Trophoblast cell (in vitro differentiated cells and primary cell): ENCODE data around the gene GALNT9.
A peak's percentile ranks its signal among the peaks of the same experiment; 100 is the strongest.

Source experiments
- DNase-seq, 2 donors: peaks; one replicate each; pipeline ENCODE4 v3.0.0-alpha.2; 2016
- H2AFZ ChIP-seq: 2 replicates; pipeline ENCODE4 v1.6.1; 2013; ENCODE audit warnings: low read length, moderate library complexity, mild to moderate bottlenecking; ENCODE audit not compliant: insufficient read depth, poor library complexity
- H2AK5ac ChIP-seq: 2 replicates; pipeline ENCODE4 v1.6.1; 2013; ENCODE audit warnings: mild to moderate bottlenecking, low read length
- H2BK120ac ChIP-seq: 2 replicates; pipeline ENCODE4 v1.6.1; 2013; ENCODE audit warnings: low read length, mild to moderate bottlenecking, moderate library complexity; ENCODE audit not compliant: insufficient read depth, poor library complexity
- H2BK12ac ChIP-seq: 2 replicates; pipeline ENCODE4 v1.6.1; 2013; ENCODE audit warnings: mild to moderate bottlenecking, low read length, moderate library complexity
- H2BK5ac ChIP-seq: 2 replicates; pipeline ENCODE4 v1.6.1; 2013; ENCODE audit warnings: low read length, low read depth, moderate library complexity, mild to moderate bottlenecking; ENCODE audit not compliant: poor library complexity
- H3K14ac ChIP-seq: 2 replicates; pipeline ENCODE4 v1.6.1; 2013; ENCODE audit warnings: mild to moderate bottlenecking, low read length
- H3K18ac ChIP-seq: 2 replicates; pipeline ENCODE4 v1.6.1; 2013; ENCODE audit warnings: mild to moderate bottlenecking, low read length
- H3K23ac ChIP-seq: 2 replicates; pipeline ENCODE4 v1.6.1; 2013; ENCODE audit warnings: low read length
- H3K27ac ChIP-seq: 2 replicates; pipeline ENCODE4 v1.5.1; 2013; ENCODE audit warnings: low read depth, mild to moderate bottlenecking, inconsistent platforms, low read length, moderate library complexity
- H3K27me3 ChIP-seq: 2 replicates; pipeline ENCODE4 v1.6.1; 2013; ENCODE audit warnings: inconsistent platforms, mild to moderate bottlenecking, low read length, moderate library complexity; ENCODE audit not compliant: insufficient read depth
- H3K36me3 ChIP-seq, 2 experiments: 1 replicate in 1 of 2; 2 replicates in 1 of 2; pipeline ENCODE4 v1.6.1; 2013; ENCODE audit warnings: low read length in 2 of 2, mild to moderate bottlenecking in 2 of 2, moderate library complexity in 1 of 2; ENCODE audit not compliant: insufficient read depth in 2 of 2, control insufficient read depth in 1 of 2
- H3K4ac ChIP-seq: 2 replicates; pipeline ENCODE4 v1.6.1; 2013; ENCODE audit warnings: low read depth, mild to moderate bottlenecking, low read length, moderate library complexity
- H3K4me1 ChIP-seq, 2 experiments: 1 replicate in 1 of 2; 2 replicates in 1 of 2; pipeline ENCODE4 v1.6.1; 2013; ENCODE audit warnings: low read length in 2 of 2, mild to moderate bottlenecking in 2 of 2, moderate library complexity in 1 of 2; ENCODE audit not compliant: insufficient read depth in 2 of 2, control insufficient read depth in 1 of 2
- H3K4me2 ChIP-seq: 2 replicates; pipeline ENCODE4 v1.6.1; 2013; ENCODE audit warnings: inconsistent platforms, mild to moderate bottlenecking, low read length, moderate library complexity
- H3K4me3 ChIP-seq: 2 replicates; pipeline ENCODE4 v1.5.1; 2013; ENCODE audit warnings: mild to moderate bottlenecking, low read depth, low read length, inconsistent platforms
- H3K79me1 ChIP-seq: one replicate; pipeline ENCODE4 v1.6.1; 2013; ENCODE audit warnings: low read length
- H3K79me2 ChIP-seq: 2 replicates; pipeline ENCODE4 v1.6.1; 2013; ENCODE audit warnings: low read length, mild to moderate bottlenecking; ENCODE audit not compliant: control insufficient read depth, insufficient read depth, poor library complexity
- H3K9ac ChIP-seq: 2 replicates; pipeline ENCODE4 v1.6.1; 2013; ENCODE audit warnings: mild to moderate bottlenecking, low read length
- H3K9me3 ChIP-seq: 2 replicates; pipeline ENCODE4 v1.6.1; 2013; ENCODE audit warnings: low read depth, mild to moderate bottlenecking, control low read depth, inconsistent platforms, low read length; ENCODE audit not compliant: insufficient read depth
- H4K12ac ChIP-seq: 2 replicates; pipeline ENCODE4 v1.6.1; 2013; ENCODE audit warnings: low read depth, mild to moderate bottlenecking, low read length, moderate library complexity
- H4K8ac ChIP-seq: 2 replicates; pipeline ENCODE4 v1.6.1; 2013; ENCODE audit warnings: low read depth, mild to moderate bottlenecking, low read length, moderate library complexity
- H4K91ac ChIP-seq: one replicate; pipeline ENCODE4 v1.6.1; 2013; ENCODE audit warnings: low read depth, mild to moderate bottlenecking, low read length, moderate library complexity
- WGBS: extraction: QIAGEN DNeasy Blood & Tissue Kit; methylation state at CpG from one replicate; pipeline ENCODE4 v1.1.7; 2013; ENCODE audit warnings: missing lambda C conversion rate; ENCODE audit not compliant: insufficient read length, insufficient coverage; ENCODE audit errors: extremely low coverage; 5-methylcytosine and 5-hydroxymethylcytosine counted together

Gene GALNT9

DNA sequence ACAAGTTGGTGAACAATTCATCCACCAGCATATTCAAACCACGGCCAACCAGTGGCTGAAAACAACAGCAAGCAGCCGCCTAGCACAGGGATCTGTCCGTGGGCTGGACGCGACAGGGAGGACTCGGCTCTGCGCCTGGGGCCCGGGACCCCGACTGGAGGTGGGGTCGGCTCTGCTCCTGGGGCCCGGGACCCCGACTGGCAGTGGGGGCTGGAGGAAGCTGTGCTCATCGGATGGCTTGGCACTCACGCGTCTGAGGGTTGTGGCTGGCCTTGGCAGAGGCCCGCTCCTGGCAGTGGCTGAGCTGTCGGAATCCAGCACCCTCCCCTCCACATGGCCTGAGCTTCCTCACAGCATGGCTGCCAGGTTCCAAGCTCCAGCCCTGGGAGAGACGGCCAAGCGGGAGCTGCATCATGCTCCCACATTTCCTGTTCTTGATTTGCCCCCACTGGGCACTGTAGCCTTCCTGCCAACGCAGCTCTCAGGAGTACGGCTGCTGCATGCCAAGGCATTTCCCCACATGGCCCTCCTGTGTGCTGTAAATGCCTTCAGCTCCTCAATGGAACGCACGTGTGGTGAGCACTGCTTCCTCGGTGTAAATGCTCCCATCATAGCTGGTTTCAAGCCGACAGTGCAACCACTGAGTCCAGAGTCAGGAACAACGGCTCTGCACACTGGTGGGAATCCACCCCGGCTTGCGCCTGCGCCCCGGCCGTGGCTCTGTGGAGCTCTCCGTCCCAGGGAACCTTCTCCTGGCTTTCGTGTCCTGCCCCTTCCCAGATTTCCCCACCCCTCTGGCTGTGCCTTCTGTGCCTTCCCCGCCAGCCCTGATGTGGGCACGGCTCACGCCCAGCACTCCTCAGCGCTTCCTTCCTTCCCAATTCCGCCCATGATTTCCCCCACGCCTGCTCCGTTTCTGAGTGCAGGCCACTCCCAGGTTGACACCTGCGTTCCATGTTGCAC, 7.3 kb upstream of the GALNT9 start:
- peaks cover 14% of the 10 kb centered on the region for H3K9me3 ChIP-seq
- no peaks in the 10 kb centered on the region for H3K4me1 ChIP-seq
- no peak overlapping the region for H3K9ac ChIP-seq
- no peak overlapping the region for H3K18ac ChIP-seq
- no peak overlapping the region for H4K91ac ChIP-seq
- H3K4me2 ChIP-seq = no peak overlapping the region
- no peak overlapping the region for H2AFZ ChIP-seq
- no peak overlapping the region for H2BK5ac ChIP-seq
- no peak for DNase-seq
- H4K8ac ChIP-seq = no peak overlapping the region
- no peaks in the 10 kb centered on the region for H3K36me3 ChIP-seq
- no peak overlapping the region for H3K4ac ChIP-seq
- H3K23ac ChIP-seq = no peak overlapping the region
- no peak overlapping the region for H2BK120ac ChIP-seq
- WGBS = no CpG with 5 or more reads among the region's 41 CpGs
- H3K79me1 ChIP-seq = no peaks in the 10 kb centered on the region
- H2BK12ac ChIP-seq = no peak overlapping the region
- H3K14ac ChIP-seq = no peak overlapping the region
- H3K27me3 ChIP-seq = no peaks in the 10 kb centered on the region
- H2AK5ac ChIP-seq = no peak overlapping the region
- no peak overlapping the region for H3K27ac ChIP-seq
- no peak overlapping the region for H4K12ac ChIP-seq
- H3K79me2 ChIP-seq = no peaks in the 10 kb centered on the region
- no peak overlapping the region for H3K4me3 ChIP-seq

DNA sequence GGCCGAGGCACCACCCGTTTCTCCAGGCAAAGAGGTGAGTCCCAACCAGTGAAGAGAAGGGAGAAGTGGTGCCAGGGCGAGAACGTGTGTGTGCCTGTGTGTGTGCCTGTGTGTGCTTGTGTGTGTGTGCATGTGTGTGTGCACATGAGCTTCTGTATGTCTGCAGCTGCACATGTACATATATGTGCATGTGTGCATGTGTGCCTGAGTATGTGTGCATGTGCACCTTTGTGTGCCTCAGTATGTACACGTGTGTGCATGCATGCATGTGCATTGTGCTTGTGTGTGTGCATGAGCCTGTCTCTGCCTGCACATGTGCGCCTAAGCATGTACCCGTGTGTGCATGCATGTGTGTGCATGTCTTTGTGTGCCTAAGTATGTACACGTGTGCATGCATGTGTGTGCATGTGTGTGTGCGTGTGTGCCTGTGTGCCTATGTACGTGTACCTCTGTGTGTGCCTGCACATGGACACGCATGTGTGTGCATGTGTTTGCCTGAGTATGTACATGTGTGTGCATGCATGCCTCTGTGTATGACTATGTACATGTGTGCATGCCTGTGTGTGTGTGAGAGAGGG, 5.9 kb upstream of the GALNT9 start:
- H3K27me3 ChIP-seq = peaks cover 4% of the 10 kb centered on the region
- no peaks in the 10 kb centered on the region for H3K36me3 ChIP-seq
- no peak overlapping the region for H3K14ac ChIP-seq
- no peaks in the 10 kb centered on the region for H3K79me1 ChIP-seq
- no peaks in the 10 kb centered on the region for H3K79me2 ChIP-seq
- no peak overlapping the region for H4K8ac ChIP-seq
- H2BK5ac ChIP-seq = no peak overlapping the region
- H3K9ac ChIP-seq = no peak overlapping the region
- no peak overlapping the region for H3K23ac ChIP-seq
- H3K4me1 ChIP-seq = no peaks in the 10 kb centered on the region
- peak overlapping the region; percentile 3 for H3K4me3 ChIP-seq
- no peak overlapping the region for H2AFZ ChIP-seq
- no peak overlapping the region for H4K12ac ChIP-seq
- no peak overlapping the region for H2AK5ac ChIP-seq
- H4K91ac ChIP-seq = no peak overlapping the region
- no peak overlapping the region for H3K4ac ChIP-seq
- no peak overlapping the region for H3K18ac ChIP-seq
- no peak overlapping the region for H2BK120ac ChIP-seq
- no peak overlapping the region for H2BK12ac ChIP-seq
- DNase-seq = no peak
- peaks cover 18% of the 10 kb centered on the region for H3K9me3 ChIP-seq
- no peak overlapping the region for H3K4me2 ChIP-seq
- no peak overlapping the region for H3K27ac ChIP-seq
- WGBS = no CpG with 5 or more reads among the region's 11 CpGs

DNA sequence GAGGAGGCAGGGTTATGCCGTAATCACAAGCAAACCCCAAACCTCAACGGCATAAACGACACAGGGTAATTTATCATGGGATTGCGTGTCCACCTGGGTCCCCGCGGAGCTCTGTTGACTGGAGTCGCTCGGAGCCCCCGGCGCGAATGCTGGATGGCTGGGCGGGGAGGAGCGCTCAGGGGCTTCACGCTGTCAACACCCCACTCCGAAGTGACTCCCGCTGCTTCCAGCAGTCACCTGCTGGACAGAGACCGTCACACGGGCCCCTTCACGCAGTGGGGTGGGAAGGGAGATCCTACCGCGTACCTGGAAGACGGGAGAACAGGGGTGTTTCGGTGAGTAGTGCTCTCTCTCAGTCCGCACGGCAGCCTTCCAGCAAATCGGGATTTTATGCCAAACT, 4.4 kb upstream of the GALNT9 start:
- Histone ChIP-seq H3K4me2 (no peak overlapping the region), H3K14ac (no peak overlapping the region), H2BK5ac (no peak overlapping the region), H3K4me3 (no peak overlapping the region), H4K91ac (no peak overlapping the region), H3K9me3 (peaks cover 18% of the 10 kb centered on the region), H2BK120ac (no peak overlapping the region), H2AFZ (no peak overlapping the region), H3K27ac (no peak overlapping the region), H3K23ac (no peak overlapping the region), H4K12ac (no peak overlapping the region), H3K79me1 (no peaks in the 10 kb centered on the region), H3K4me1 (no peaks in the 10 kb centered on the region), H3K79me2 (no peaks in the 10 kb centered on the region), H3K9ac (no peak overlapping the region), H3K27me3 (peaks cover 15% of the 10 kb centered on the region), H3K4ac (no peak overlapping the region), H2BK12ac (no peak overlapping the region), H3K36me3 (no peaks in the 10 kb centered on the region), H3K18ac (no peak overlapping the region), H2AK5ac (no peak overlapping the region), H4K8ac (no peak overlapping the region)
- DNase-seq = no peak
- WGBS = no CpG with 5 or more reads among the region's 26 CpGs

DNA sequence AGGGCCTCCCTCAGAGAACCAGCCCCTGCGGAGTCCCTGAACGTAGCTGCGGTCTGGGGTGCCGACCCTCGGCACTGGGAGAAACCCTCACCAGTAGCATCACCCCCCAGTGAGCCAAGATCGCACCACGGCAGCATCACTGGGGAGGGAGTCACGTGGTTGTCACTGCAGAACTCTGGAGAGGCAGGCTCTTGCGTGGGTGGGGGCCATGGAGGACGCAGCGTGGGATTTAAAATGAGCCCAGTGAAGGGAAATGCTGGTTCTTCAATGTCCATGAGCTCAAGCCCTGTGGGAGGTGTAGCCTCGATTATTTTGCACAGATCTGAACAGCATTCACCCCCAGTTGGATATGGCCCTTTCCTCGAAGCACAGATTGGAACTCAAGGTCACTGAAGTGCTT, 3.9 kb upstream of the GALNT9 start:
- H2BK120ac ChIP-seq = no peak overlapping the region
- no peak overlapping the region for H3K4ac ChIP-seq
- no peak overlapping the region for H4K12ac ChIP-seq
- no peak overlapping the region for H3K9ac ChIP-seq
- peaks cover 16% of the 10 kb centered on the region for H3K9me3 ChIP-seq
- no peak overlapping the region for H3K14ac ChIP-seq
- H3K4me1 ChIP-seq = no peaks in the 10 kb centered on the region
- no peak overlapping the region for H2BK5ac ChIP-seq
- no peak overlapping the region for H3K4me3 ChIP-seq
- no peak overlapping the region for H2AK5ac ChIP-seq
- no peak overlapping the region for H4K8ac ChIP-seq
- no peak overlapping the region for H3K23ac ChIP-seq
- H4K91ac ChIP-seq = no peak overlapping the region
- H3K4me2 ChIP-seq = no peak overlapping the region
- H3K18ac ChIP-seq = no peak overlapping the region
- no peak overlapping the region for H3K27ac ChIP-seq
- H3K79me2 ChIP-seq = no peaks in the 10 kb centered on the region
- H3K79me1 ChIP-seq = no peaks in the 10 kb centered on the region
- H2BK12ac ChIP-seq = no peak overlapping the region
- peaks cover 19% of the 10 kb centered on the region for H3K27me3 ChIP-seq
- DNase-seq = no peak
- WGBS = no CpG with 5 or more reads among the region's 13 CpGs
- H3K36me3 ChIP-seq = no peaks in the 10 kb centered on the region
- no peak overlapping the region for H2AFZ ChIP-seq
